DMS53 treated with DMSO at 0.1 percent for 48 hours (cell line): Measurements from ENCODE around the gene EFNB2.

Experiments used
- DNase-seq: peaks from one replicate; lab custom pipeline; 2025; ENCODE audit not compliant: unreplicated experiment; lab: John Stamatoyannopoulos, UW

The EFNB2 gene

GRCh38 chr13:106487129-106487528 is 48.3 kb downstream of the EFNB2 start:
- no peak for DNase-seq

- DNase-seq = no peak
Measured at GRCh38 chr13:106486287-106486686, 49.2 kb downstream of the EFNB2 start.

- no peak for DNase-seq
Measured at GRCh38 chr13:106484537-106485193, 50.8 kb downstream of the EFNB2 start.

- no peak for DNase-seq
Measured at GRCh38 chr13:106484084-106484483, 51.4 kb downstream of the EFNB2 start.

- DNase-seq = no peak
Measured at GRCh38 chr13:106481919-106482318, 53.5 kb downstream of the EFNB2 start.

GRCh38 chr13:106480351-106480910 is 55.0 kb downstream of the EFNB2 start:
- no peak for DNase-seq

GRCh38 chr13:106479929-106480328 is 55.5 kb downstream of the EFNB2 start:
- no peak for DNase-seq

GRCh38 chr13:106478116-106478515 is 57.3 kb downstream of the EFNB2 start:
- DNase-seq = no peak

- DNase-seq = no peak
Measured at GRCh38 chr13:106477303-106477702, 58.2 kb downstream of the EFNB2 start.

- no peak for DNase-seq
Measured at GRCh38 chr13:106475852-106476251, 59.6 kb downstream of the EFNB2 start.

- DNase-seq = no peak
Measured at GRCh38 chr13:106474912-106475311, 60.5 kb downstream of the EFNB2 start.

- no peak for DNase-seq
Measured at GRCh38 chr13:106473154-106473553, 62.3 kb downstream of the EFNB2 start.

GRCh38 chr13:106472621-106473020 is 62.8 kb downstream of the EFNB2 start:
- DNase-seq = no peak

GRCh38 chr13:106471957-106472543 is 63.4 kb downstream of the EFNB2 start:
- peak; percentile 6 for DNase-seq

GRCh38 chr13:106470576-106470975 is 64.9 kb downstream of the EFNB2 start:
- no peak for DNase-seq

- DNase-seq = no peak
Measured at GRCh38 chr13:106468744-106469590, 66.5 kb downstream of the EFNB2 start.

GRCh38 chr13:106468207-106468606 is 67.3 kb downstream of the EFNB2 start:
- no peak for DNase-seq

GRCh38 chr13:106467427-106468122 is 67.9 kb downstream of the EFNB2 start:
- DNase-seq = no peak

- DNase-seq = no peak
Measured at GRCh38 chr13:106466691-106467426, 68.6 kb downstream of the EFNB2 start.

GRCh38 chr13:106464076-106464475 is 71.4 kb downstream of the EFNB2 start:
- no peak for DNase-seq
